K562 (cell line): ENCODE data around the gene NDUFA7. TPM values are rescaled to one million over a fixed set of nuclear protein-coding genes. Genes with fewer than 3 reads are reported as not detected.
A peak's percentile ranks its signal among the peaks of the same experiment; 100 is the strongest.

Experiments
- ATAC-seq: fragments of 200-7000 bp; cut with Tn5 transposase; 3 replicates; pipeline ENCODE4 v1.9.1; 2020; ENCODE audit warnings: moderate library complexity
- BruUV-seq: library from RNA; stranded (reverse); fragments of 400-500 nt; replicated peaks from 2 replicates; lab custom pipeline; 2021; lab: Mats Ljungman, UMichigan
- CTCF ChIA-PET: fragments of 300-600 bp; formaldehyde crosslinking; extraction: SDS; loops from one replicate; lab custom pipeline; 2021; ENCODE audit warnings: low intra/inter-chr PET ratio; lab: Yijun Ruan, JAX
- POLR2A ChIA-PET: fragments of 300-600, 350-650 bp; sonication (Branson Sonifier 250); formaldehyde crosslinking; extraction: SDS; loops from one replicate; lab custom pipeline; 2021; ENCODE audit warnings: antibody characterized with exemption, inconsistent platforms; lab: Yijun Ruan, JAX
- DNase-seq, 4 experiments: peaks; one replicate each; pipeline versions ENCODE4 v3.0.0 to v3.0.0-alpha.2; 2011 to 2018; ENCODE audit warnings: low spot score in 3 of 4, mixed read lengths in 3 of 4; ENCODE audit errors: extremely low read depth in 1 of 4
- FAIRE-seq: peaks from 2 replicates; lab custom pipeline; 2011; peaks lifted over from hg19 to GRCh38; lab: Jason Lieb, UNC
- H2AFZ ChIP-seq: 2 replicates; pipeline ENCODE4 v1.6.0; 2011; ENCODE audit warnings: low read depth, low read length, control low read depth, inconsistent platforms
- H3K27ac ChIP-seq: fragments of 200-600 bp; 3 replicates; pipeline ENCODE4 v1.8.0; 2011; ENCODE audit warnings: low read depth, mild to moderate bottlenecking, control low read depth, inconsistent platforms, low read length, moderate library complexity, mixed read lengths; ENCODE audit errors: extremely low read depth
- H3K27me3 ChIP-seq, 2 experiments: fragments of 300-600 bp in 1 of 2; 2 replicates in 1 of 2; 3 replicates in 1 of 2; pipeline versions ENCODE4 v1.6.0 to v1.8.0; 2011; ENCODE audit warnings: inconsistent platforms in 2 of 2, low read length in 2 of 2, mild to moderate bottlenecking in 1 of 2, mixed read lengths in 1 of 2, moderate library complexity in 1 of 2; ENCODE audit not compliant: control insufficient read depth in 2 of 2, insufficient read depth in 2 of 2
- H3K36me3 ChIP-seq: fragments of 300-600 bp; 3 replicates; pipeline ENCODE4 v1.8.0; 2011; ENCODE audit warnings: mild to moderate bottlenecking, low read length, inconsistent platforms; ENCODE audit not compliant: control insufficient read depth, insufficient read depth
- H3K4me1 ChIP-seq, 2 experiments: fragments of 200-600 bp in 1 of 2; replicated peaks in 1 of 2; 2 replicates in 1 of 2; 3 replicates in 1 of 2; pipeline versions ENCODE4 v1.5.1 to v1.8.0; 2011; ENCODE audit warnings: inconsistent platforms in 2 of 2, low read length in 2 of 2, mild to moderate bottlenecking in 1 of 2, mixed read lengths in 1 of 2, moderate library complexity in 1 of 2; ENCODE audit not compliant: control insufficient read depth in 2 of 2, insufficient read depth in 2 of 2
- H3K4me2 ChIP-seq: 2 replicates; pipeline ENCODE4 v1.6.1; 2011; ENCODE audit warnings: low read length, control low read depth, inconsistent platforms, mixed read lengths; ENCODE audit not compliant: insufficient read depth
- H3K4me3 ChIP-seq: fragments of 200-600 bp; sonication (generic), shearing (Covaris generic); 2 replicates; pipeline ENCODE4 v1.5.1; 2016; ENCODE audit warnings: control low read depth, inconsistent platforms
- H3K79me2 ChIP-seq: fragments of 200-600 bp; 3 replicates; pipeline ENCODE4 v1.8.0; 2011; ENCODE audit warnings: low read length, inconsistent platforms; ENCODE audit not compliant: control insufficient read depth, insufficient read depth
- H3K9ac ChIP-seq, 2 experiments: 2 replicates each; pipeline versions ENCODE4 v1.6.0 to v1.6.1; 2011; ENCODE audit warnings: low read depth in 2 of 2, low read length in 2 of 2, control low read depth in 1 of 2, inconsistent platforms in 1 of 2, mild to moderate bottlenecking in 1 of 2, mixed read lengths in 1 of 2; ENCODE audit not compliant: insufficient read depth in 1 of 2
- H3K9me1 ChIP-seq: one replicate; pipeline ENCODE4 v1.6.0; 2011; ENCODE audit warnings: inconsistent platforms, mild to moderate bottlenecking, low read length, moderate library complexity; ENCODE audit not compliant: control insufficient read depth, insufficient read depth
- H3K9me3 ChIP-seq: replicated peaks from 2 replicates; pipeline ENCODE4 v1.5.1; 2011; ENCODE audit warnings: low read depth, low read length, inconsistent platforms; ENCODE audit not compliant: control insufficient read depth, insufficient read depth
- H4K20me1 ChIP-seq: replicated peaks from 2 replicates; pipeline ENCODE4 v1.6.1; 2011; ENCODE audit warnings: low read length, inconsistent platforms, mixed read lengths; ENCODE audit not compliant: control insufficient read depth, insufficient read depth
- ETV1 ChIP-seq: fragments of 450-650 bp; conservative IDR thresholded peaks from 2 replicates; pipeline ENCODE4 v1.6.1; 2016; ENCODE audit warnings: missing genetic modification characterization, control low read depth, low read depth, missing compliant biosample characterization
- NRF1 ChIP-seq, 2 experiments: fragments of 450-650 bp; IDR thresholded peaks in 1 of 2; conservative IDR thresholded peaks in 1 of 2; 2 replicates each; pipeline ENCODE4 v1.6.1; 2014; ENCODE audit warnings: mild to moderate bottlenecking in 2 of 2
- PCBP1 ChIP-seq: fragments of 200-400 bp; formaldehyde crosslinking; IDR thresholded peaks from 2 replicates; pipeline ENCODE4 v1.6.1; 2018; ENCODE audit warnings: mild to moderate bottlenecking, low read depth, low read length; ENCODE audit not compliant: poor library complexity, severe bottlenecking
- ZBTB33 ChIP-seq: sonication (generic); formaldehyde crosslinking; IDR thresholded peaks from 2 replicates; pipeline ENCODE4 v1.8.1; 2023; ENCODE audit warnings: mild to moderate bottlenecking, missing genetic modification reagents
- ZNF589 ChIP-seq: fragments of 200-800 bp; sonication (Bioruptor generic); IDR thresholded peaks from 2 replicates; pipeline ENCODE4 v1.6.1; 2016; ENCODE audit warnings: low read depth, missing genetic modification characterization, missing compliant biosample characterization
- WGBS: fragments of 100-300 bp; shearing (Covaris generic); methylation state at CpG from one replicate; pipeline ENCODE4 v1.1.6; 2016; ENCODE audit warnings: low coverage, mixed read lengths; ENCODE audit not compliant: insufficient coverage; ENCODE audit errors: missing lambda C conversion rate; 5-methylcytosine and 5-hydroxymethylcytosine counted together
- in situ Hi-C: fragments of 300-500 bp; cut with MboI; formaldehyde crosslinking; loops from 4 replicates; pipeline ENCODE4 v1.15.0; 2018; ENCODE audit warnings: inconsistent platforms, mixed read lengths
- intact Hi-C: fragments of 100-400 bp; cut with micrococcal nuclease; formaldehyde crosslinking; loops from 2 replicates; pipeline ENCODE4 v1.14.2; 2022
- polyA plus RNA-seq, 8 experiments: library from polyadenylated mRNA; depleted of rRNA in 4 of 8; stranded (reverse) in 5 of 8; unstranded in 3 of 8; fragments of >200 nt; fragmentation: Nextera tagmentation in 2 of 8; fragmentation: Illumina TruSeq in 1 of 8; extraction: Ambion mirVana in 2 of 8; extraction: Trizol in 1 of 8; gene quantifications; 2 replicates each; pipeline versions ENCODE4 v1.2.1 to v1.2.3, GENCODE V29; 2011 to 2014; ENCODE audit warnings: inconsistent platforms in 1 of 8, missing spikeins in 1 of 8
- total RNA-seq, 7 experiments: library from RNA; depleted of rRNA in 6 of 7; stranded (reverse); fragments of >200 nt in 6 of 7; fragmentation: Illumina TruSeq in 2 of 7; extraction: Trizol in 2 of 7; gene quantifications; 2 replicates each; pipeline versions ENCODE4 v1.2.1 to v1.2.3, GENCODE V29; 2011 to 2021; ENCODE audit warnings: low replicate concordance in 1 of 7

Gene NDUFA7
- total and polyA plus RNA-seq, 9 of the 15 experiments (the other 6 are each of a cell fraction or from before 2014, with no cell fraction given) = 70.8 to 348 (median 142) TPM

- TF ChIP-seq PCBP1 = peak; percentile 71
- TF ChIP-seq NRF1 (conservative IDR thresholded peaks at IDR 0.05 in 1 of 2, IDR thresholded peaks at IDR 0.05 in 1 of 2) = peak in 1 of 2 experiments; percentile 64; a peak in 2 of 4 replicates
- TF ChIP-seq ETV1 (tag) = no peak
These were observed 13.5 kb upstream of the NDUFA7 start (continued) for GRCh38 chr19:8334458-8335342.

- in situ Hi-C loops = no loop called here
- FAIRE-seq = no peak
These were observed 12.7 kb upstream of the NDUFA7 start for GRCh38 chr19:8333767-8334457.

More at GRCh38 chr19:8333767-8334457, 12.7 kb upstream of the NDUFA7 start:
- Histone ChIP-seq H2AFZ (no peak overlapping the region), H3K27ac (no peak overlapping the region), H3K4me1 (peaks cover 0 to 34% of the 10 kb centered on the region in 2 experiments; a peak in 3 of 5 replicates), H3K27me3 (peaks cover 13 to 33% of the 10 kb centered on the region in 2 experiments; a peak in 4 of 5 replicates), H3K9ac (no peak overlapping the region; a peak in 1 of 4 replicates), H3K4me2 (no peak overlapping the region), H3K4me3 (no peak overlapping the region), H3K9me3 (no peaks in the 10 kb centered on the region), H3K36me3 (no peaks in the 10 kb centered on the region), H3K9me1 (no peaks in the 10 kb centered on the region), H4K20me1 (no peaks in the 10 kb centered on the region), H3K79me2 (no peaks in the 10 kb centered on the region)
- ChIA-PET POLR2A (interaction anchor here (0.6 to 3.8 kb wide), 7 partner anchors 10 to 212 kb away, joined by 3 to 34 read pairs (median 4); partner anchors contain the start of genes NDUFA7 and RPS28), CTCF (no interaction called here)
- ATAC-seq (no peak; the same call in 2 of the 3 replicates), DNase-seq (peak in 1 of 4 experiments; percentile 4)
- WGBS = 39% methylated on average over 30 of the region's 48 CpGs
- TF ChIP-seq ZNF589 (no peak), ZBTB33 (CRISPR knock-in tag) (peak; percentile 42; the same call in 1 of the 2 replicates)
- no TSS peak for BruUV-seq
- intact Hi-C loops = no loop called here
